GM23248 (cell line): ENCODE results near the gene NKAIN2. TPM values are rescaled to one million over a fixed set of nuclear protein-coding genes. Genes with fewer than 3 reads are reported as not detected.
"Not testable (repeated sequence)": the region's sequence is repeated elsewhere in the genome, so short reads cannot be mapped to it uniquely, and the experiment has no call there.

ENCODE experiments used
- DNase-seq: peaks from one replicate; pipeline ENCODE4 v3.0.0-alpha.2; 2015
- H2AFZ ChIP-seq: fragments of 200-600 bp; sonication (generic); 2 replicates; pipeline ENCODE4 v1.6.1; 2016; ENCODE audit warnings: antibody characterized with exemption
- H3F3A ChIP-seq: fragments of 200-600 bp; sonication (generic); 2 replicates; pipeline ENCODE4 v1.6.1; 2016; ENCODE audit warnings: mild to moderate bottlenecking, antibody characterized with exemption, mixed run types; ENCODE audit not compliant: insufficient read depth
- H3K27ac ChIP-seq: fragments of 200-600 bp; sonication (generic); 2 replicates; pipeline ENCODE4 v1.5.1; 2016; ENCODE audit warnings: mild to moderate bottlenecking
- H3K27me3 ChIP-seq: fragments of 200-600 bp; sonication (generic); replicated peaks from 2 replicates; pipeline ENCODE4 v1.6.1; 2016; ENCODE audit warnings: mild to moderate bottlenecking; ENCODE audit not compliant: insufficient read depth
- H3K36me3 ChIP-seq: fragments of 200-600 bp; sonication (generic); 2 replicates; pipeline ENCODE4 v1.6.1; 2016; ENCODE audit warnings: low read depth, mild to moderate bottlenecking
- H3K4me1 ChIP-seq: fragments of 200-600 bp; sonication (generic); 2 replicates; pipeline ENCODE4 v1.6.1; 2016; ENCODE audit warnings: mild to moderate bottlenecking; ENCODE audit not compliant: insufficient read depth
- H3K4me2 ChIP-seq: fragments of 200-600 bp; sonication (generic); one replicate; pipeline ENCODE4 v1.6.1; 2016; ENCODE audit warnings: mild to moderate bottlenecking; ENCODE audit not compliant: unreplicated experiment
- H3K4me3 ChIP-seq: fragments of 200-600 bp; sonication (generic); 2 replicates; pipeline ENCODE4 v1.5.1; 2016; ENCODE audit warnings: mild to moderate bottlenecking
- H3K79me2 ChIP-seq: fragments of 200-600 bp; sonication (generic); 2 replicates; pipeline ENCODE4 v1.6.1; 2016; ENCODE audit warnings: mild to moderate bottlenecking; ENCODE audit not compliant: insufficient read depth
- H3K9ac ChIP-seq: fragments of 200-600 bp; sonication (generic); 2 replicates; pipeline ENCODE4 v1.6.1; 2016; ENCODE audit warnings: mild to moderate bottlenecking
- H3K9me2 ChIP-seq: fragments of 200-600 bp; sonication (generic); 2 replicates; pipeline ENCODE4 v1.6.1; 2016; ENCODE audit warnings: mixed run types, mild to moderate bottlenecking, moderate library complexity; ENCODE audit not compliant: insufficient read depth
- H3K9me3 ChIP-seq: fragments of 200-600 bp; sonication (generic); one replicate; pipeline ENCODE4 v1.6.1; 2017; ENCODE audit warnings: low read depth
- H4K20me1 ChIP-seq: fragments of 200-600 bp; sonication (generic); 2 replicates; pipeline ENCODE4 v1.6.0; 2016; ENCODE audit not compliant: insufficient read depth
- EZH2 ChIP-seq: fragments of 200-600 bp; sonication (generic); IDR thresholded peaks from 2 replicates; pipeline ENCODE4 v1.6.1; 2018; ENCODE audit warnings: antibody characterized with exemption, mild to moderate bottlenecking; ENCODE audit not compliant: insufficient read depth, poor library complexity, severe bottlenecking
- EZH2phosphoT487 ChIP-seq: fragments of 200-600 bp; sonication (generic); IDR thresholded peaks from 2 replicates; pipeline ENCODE4 v1.6.1; 2018; ENCODE audit warnings: antibody characterized with exemption, moderate library complexity, mild to moderate bottlenecking, low read depth; ENCODE audit not compliant: insufficient read depth
- WGBS, 2 experiments: methylation state at CpG; one replicate each; pipeline ENCODE4 v1.1.6; 2015 to 2017; ENCODE audit warnings: low lambda C conversion rate in 2 of 2, low coverage in 1 of 2; ENCODE audit errors: missing lambda C conversion rate in 2 of 2; 5-methylcytosine and 5-hydroxymethylcytosine counted together
- in situ Hi-C: fragments of 300-500 bp; cut with MboI; formaldehyde crosslinking; loops from 2 replicates; pipeline ENCODE4 v1.15.0; 2020
- polyA plus RNA-seq: library from polyadenylated mRNA; unstranded; fragments of >200 nt; fragmentation: Nextera tagmentation; extraction: Ambion mirVana; gene quantifications from 2 replicates; pipeline ENCODE4 v1.2.1, GENCODE V29; 2016
- total RNA-seq: library from RNA; depleted of rRNA; stranded (reverse); fragments of >200 nt; shearing (Covaris generic); gene quantifications from 2 replicates; pipeline ENCODE4 v1.2.3, GENCODE V29; 2014

NKAIN2 gene
- total and polyA plus RNA-seq, 2 experiments from 2014 or later: not detected

DNA sequence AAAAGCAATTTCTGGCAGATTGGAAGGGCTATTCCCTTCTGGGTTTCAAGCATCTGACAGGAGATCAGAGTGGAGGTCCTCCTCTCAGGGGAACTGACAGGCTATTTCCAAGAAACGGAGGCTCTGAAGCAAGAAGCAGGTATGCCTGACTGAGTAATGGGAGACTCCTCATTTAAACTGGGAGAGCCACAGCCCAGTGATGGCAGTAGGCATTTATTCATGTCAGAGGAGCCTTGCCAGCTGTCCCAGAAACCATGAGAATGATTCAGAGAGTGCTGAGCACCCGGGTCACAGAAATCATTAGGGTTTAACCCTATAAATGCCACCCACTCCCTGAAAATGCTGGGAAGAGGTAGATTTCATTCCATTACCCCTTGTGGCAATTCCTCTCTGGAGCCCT is 911.1 kb downstream of the NKAIN2 start:
- H3K4me3 ChIP-seq: no peak overlapping the region
- DNase-seq: no peak
- H3K9me2 ChIP-seq: no peaks in the 10 kb centered on the region

DNA sequence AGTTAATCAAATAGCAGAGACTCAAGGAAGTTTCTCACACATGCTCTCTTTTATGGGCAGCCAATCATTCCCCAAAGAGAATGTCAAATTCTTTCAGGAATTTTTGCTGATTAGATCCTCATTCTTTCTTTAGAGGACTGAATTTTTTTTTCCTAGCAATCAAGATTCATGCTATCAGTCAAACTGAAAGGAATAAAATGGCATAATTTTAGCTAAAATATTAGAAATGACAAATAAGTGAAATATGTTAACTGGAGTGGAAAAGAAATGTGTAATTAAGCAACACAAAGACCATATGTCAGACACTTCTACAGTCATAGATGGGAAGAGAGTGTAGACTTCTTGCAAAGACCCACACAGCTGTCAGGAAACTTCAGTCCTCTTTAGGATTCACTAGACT is 916.2 kb downstream of the NKAIN2 start:
- H3K9ac ChIP-seq: no peak overlapping the region
- TF ChIP-seq EZH2phosphoT487 (no peak), EZH2 (no peak)
- no peak overlapping the region for H3K4me2 ChIP-seq
- no peaks in the 10 kb centered on the region for H3K4me1 ChIP-seq
- DNase-seq: no peak
- in situ Hi-C loops: no loop called here
- H3K9me2 ChIP-seq: no peaks in the 10 kb centered on the region
- H3K4me3 ChIP-seq: no peak overlapping the region
- H3K27me3 ChIP-seq: no peaks in the 10 kb centered on the region
- no peaks in the 10 kb centered on the region for H3K9me3 ChIP-seq
- H3K27ac ChIP-seq: no peak overlapping the region
- H2AFZ ChIP-seq: no peak overlapping the region
- H3K36me3 ChIP-seq: no peaks in the 10 kb centered on the region
- no peaks in the 10 kb centered on the region for H3K79me2 ChIP-seq
- no peaks in the 10 kb centered on the region for H4K20me1 ChIP-seq
- no peaks in the 10 kb centered on the region for H3F3A ChIP-seq

More for the DNA sequence above, 911.1 kb downstream of the NKAIN2 start:
- Histone ChIP-seq H3K36me3 (no peaks in the 10 kb centered on the region), H3K79me2 (no peaks in the 10 kb centered on the region), H4K20me1 (no peaks in the 10 kb centered on the region), H3K27ac (no peak overlapping the region), H3K4me2 (no peak overlapping the region), H3K9me3 (no peaks in the 10 kb centered on the region), H3K27me3 (no peaks in the 10 kb centered on the region), H3K9ac (no peak overlapping the region), H2AFZ (no peak overlapping the region), H3F3A (no peaks in the 10 kb centered on the region), H3K4me1 (no peaks in the 10 kb centered on the region)
- TF ChIP-seq EZH2: no peak
- no peak for TF ChIP-seq EZH2phosphoT487
- in situ Hi-C loops: no loop called here
- 0 to 7% methylated on average over 2 of the region's 2 CpGs for WGBS, 2 experiments

DNA sequence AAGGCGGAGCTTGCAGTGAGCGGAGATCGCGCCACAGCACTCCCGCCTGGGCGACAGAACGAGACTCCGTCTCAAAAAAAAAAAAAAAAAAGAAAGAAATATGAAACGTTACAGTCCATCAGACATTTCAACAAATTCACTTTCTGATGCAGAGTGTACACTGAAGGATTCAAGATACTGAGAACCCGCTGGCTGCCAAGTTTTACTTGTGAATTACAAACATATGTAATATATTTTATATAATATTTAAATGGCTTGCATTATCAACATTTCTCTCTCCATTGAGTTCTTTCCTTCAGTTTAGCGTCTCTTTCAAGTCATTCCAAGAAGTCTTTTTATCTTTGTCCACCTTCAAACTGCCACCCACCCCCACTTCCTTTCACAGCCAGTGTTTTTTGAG is 917.7 kb downstream of the NKAIN2 start:
- H3K4me3 ChIP-seq: no peak overlapping the region
- TF ChIP-seq EZH2phosphoT487 (no peak), EZH2 (no peak)
- no peak overlapping the region for H3K27ac ChIP-seq
- no peaks in the 10 kb centered on the region for H4K20me1 ChIP-seq
- no peak overlapping the region for H3K4me2 ChIP-seq
- H3K27me3 ChIP-seq: no peaks in the 10 kb centered on the region
- H3K4me1 ChIP-seq: no peaks in the 10 kb centered on the region
- no peak overlapping the region for H3K9ac ChIP-seq
- in situ Hi-C loops: no loop called here
- H2AFZ ChIP-seq: no peak overlapping the region
- no peaks in the 10 kb centered on the region for H3K79me2 ChIP-seq
- WGBS, 2 experiments: 17 to 22% methylated on average over 4 to 8 of the region's 11 CpGs
- DNase-seq: no peak
- H3K36me3 ChIP-seq: no peaks in the 10 kb centered on the region
- H3K9me3 ChIP-seq: no peaks in the 10 kb centered on the region
- H3F3A ChIP-seq: no peaks in the 10 kb centered on the region
- no peaks in the 10 kb centered on the region for H3K9me2 ChIP-seq

DNA sequence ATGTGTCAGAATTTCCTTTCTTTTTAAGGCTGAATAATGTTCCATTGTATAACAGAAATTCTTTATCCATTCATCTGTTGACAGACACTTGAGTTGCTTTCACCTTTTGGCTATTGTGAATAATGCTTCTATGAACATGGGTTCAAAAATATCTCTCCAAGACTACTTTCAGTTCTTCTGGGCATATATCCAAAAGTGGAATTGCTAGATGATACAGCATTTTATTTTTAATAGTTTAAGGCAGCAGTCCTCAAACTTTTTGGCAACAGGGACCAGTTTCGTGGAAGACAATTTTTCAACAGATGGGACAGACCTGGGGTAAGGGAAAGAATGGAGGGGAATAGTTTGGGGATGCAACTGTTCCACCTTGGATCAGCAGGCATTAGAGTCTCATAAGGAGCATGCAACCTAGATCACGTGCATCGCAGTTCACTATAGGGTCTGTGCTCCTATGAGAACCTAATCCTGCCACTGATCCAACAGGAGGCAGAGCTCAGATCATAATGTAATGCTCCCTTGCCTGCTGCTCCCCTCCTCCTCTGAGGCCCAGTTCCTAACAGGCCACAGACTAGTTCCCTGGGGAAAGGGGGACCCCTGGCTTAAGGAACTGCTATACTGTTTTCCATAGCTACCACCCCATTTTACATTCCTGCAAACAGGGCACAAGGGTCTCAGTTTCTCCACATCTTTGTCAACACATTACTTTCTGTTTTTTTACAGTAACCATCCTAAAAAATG is 918.6 kb downstream of the NKAIN2 start:
- no peak for DNase-seq
- in situ Hi-C loops: no loop called here
- WGBS, 2 experiments: 24 to 30% methylated on average over 3 of the region's 3 CpGs

DNA sequence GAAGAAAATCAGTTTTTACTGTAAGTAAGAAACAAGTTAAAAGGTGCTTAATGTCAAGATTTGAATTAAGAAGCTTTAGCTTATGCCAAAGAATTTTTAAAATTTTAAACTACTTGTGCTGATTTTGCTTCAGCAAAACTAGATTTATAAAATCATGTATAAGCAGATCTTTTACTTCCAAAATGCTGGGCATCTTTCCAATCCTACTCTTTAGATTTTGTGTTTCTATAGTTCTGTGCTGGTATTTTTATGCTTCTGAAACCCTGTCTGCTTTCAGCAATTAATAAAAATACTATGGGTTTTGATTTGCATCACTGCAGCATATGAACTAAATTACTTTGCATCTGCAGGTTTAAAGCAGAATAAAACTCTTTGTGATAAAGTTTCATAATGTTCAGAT is 920.0 kb downstream of the NKAIN2 start:
- Histone ChIP-seq H3K27me3 (no peaks in the 10 kb centered on the region), H3K9ac (no peak overlapping the region), H3K4me2 (no peak overlapping the region), H3K79me2 (no peaks in the 10 kb centered on the region), H3K4me1 (no peaks in the 10 kb centered on the region), H4K20me1 (no peaks in the 10 kb centered on the region), H3F3A (no peaks in the 10 kb centered on the region), H3K4me3 (no peak overlapping the region), H3K36me3 (no peaks in the 10 kb centered on the region), H3K9me3 (no peaks in the 10 kb centered on the region), H2AFZ (no peak overlapping the region), H3K9me2 (no peaks in the 10 kb centered on the region), H3K27ac (no peak overlapping the region)
- DNase-seq: no peak
- no peak for TF ChIP-seq EZH2phosphoT487
- TF ChIP-seq EZH2: no peak
- in situ Hi-C loops: no loop called here

More for the DNA sequence above, 918.6 kb downstream of the NKAIN2 start:
- no peak overlapping the region for H2AFZ ChIP-seq
- no peak overlapping the region for H3K4me3 ChIP-seq
- H3K79me2 ChIP-seq: no peaks in the 10 kb centered on the region
- H3K9me3 ChIP-seq: no peaks in the 10 kb centered on the region
- H3K36me3 ChIP-seq: no peaks in the 10 kb centered on the region
- TF ChIP-seq EZH2 (no peak), EZH2phosphoT487 (no peak)
- H3K4me1 ChIP-seq: no peaks in the 10 kb centered on the region
- no peaks in the 10 kb centered on the region for H3K9me2 ChIP-seq
- no peak overlapping the region for H3K9ac ChIP-seq
- no peaks in the 10 kb centered on the region for H3F3A ChIP-seq
- H3K27ac ChIP-seq: no peak overlapping the region
- no peak overlapping the region for H3K4me2 ChIP-seq
- no peaks in the 10 kb centered on the region for H4K20me1 ChIP-seq
- H3K27me3 ChIP-seq: no peaks in the 10 kb centered on the region

DNA sequence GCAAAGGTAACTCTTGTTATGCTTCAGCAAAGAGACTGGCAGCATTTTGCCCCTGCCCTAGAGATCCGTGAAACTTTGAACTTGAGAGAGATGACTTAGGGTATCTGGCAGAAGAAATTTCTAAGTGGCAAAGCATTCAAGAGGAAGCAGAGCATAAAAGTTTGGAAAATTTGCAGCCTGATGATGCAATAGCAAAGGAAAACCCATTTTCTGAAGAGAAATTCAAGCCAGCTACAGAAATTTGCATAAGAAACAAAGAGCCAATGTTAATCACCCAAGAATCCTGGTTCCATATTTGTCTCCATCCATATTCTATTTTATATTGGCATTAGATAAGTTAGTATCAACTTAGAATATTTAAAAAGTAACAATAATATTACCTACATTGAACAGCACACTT is 934.1 kb downstream of the NKAIN2 start:
- H3K9me2 ChIP-seq, H3K9me3 ChIP-seq, H3K9ac ChIP-seq, H3K36me3 ChIP-seq, in situ Hi-C loops, H4K20me1 ChIP-seq, H3K27me3 ChIP-seq, H3K4me3 ChIP-seq, H3K4me1 ChIP-seq, H3K27ac ChIP-seq, DNase-seq, H3F3A ChIP-seq, H2AFZ ChIP-seq, H3K79me2 ChIP-seq, H3K4me2 ChIP-seq: not testable (repeated sequence)
- WGBS, 2 experiments: 42 to 43% methylated on average over 1 of the region's 1 CpG
